GM19397 (cell line): ENCODE data around the gene SOX5.
"Not testable (repeated sequence)": the region's sequence is repeated elsewhere in the genome, so short reads cannot be mapped to it uniquely, and the experiment has no call there.

ENCODE experiments used
- ATAC-seq: cut with Tn5 transposase; IDR thresholded peaks from one replicate; pipeline ENCODE4 v1.9.1; 2021; ENCODE audit warnings: mild to moderate bottlenecking, moderate library complexity; ENCODE audit not compliant: unreplicated experiment

SOX5 gene

GRCh38 chr12:23555825-23556207, 393.7 kb downstream of the SOX5 start:
- no peak for ATAC-seq

DNA sequence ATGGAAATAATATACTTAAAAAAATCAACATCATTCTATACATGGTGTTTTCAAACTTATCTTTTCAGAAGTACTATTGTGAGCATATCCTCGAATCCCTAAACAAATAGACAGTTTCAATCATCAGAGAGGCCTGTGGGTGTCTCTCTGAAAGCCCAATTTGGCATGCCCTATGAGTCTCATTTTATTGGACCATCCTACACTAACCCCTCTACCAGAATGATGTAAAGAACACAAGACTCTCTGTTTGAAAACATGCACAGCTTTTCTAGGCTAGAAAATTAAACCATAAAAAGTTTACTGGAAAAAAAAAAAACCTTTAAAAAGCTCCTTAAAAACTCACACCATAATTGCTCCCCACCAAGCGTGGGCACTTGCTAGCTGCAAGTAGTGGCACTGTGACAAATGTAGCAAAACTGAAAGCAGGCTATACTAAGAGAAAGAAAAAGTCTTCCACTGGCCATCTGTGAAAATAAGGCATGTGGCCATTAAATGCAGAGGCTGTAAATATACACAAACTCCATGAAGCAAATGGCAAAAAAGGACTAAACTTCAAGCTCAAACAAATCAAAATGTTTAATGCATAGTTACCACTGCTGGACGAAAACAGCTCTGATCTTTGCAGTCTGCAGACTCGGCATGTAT, 394.2 kb downstream of the SOX5 start:
- ATAC-seq = no peak

DNA sequence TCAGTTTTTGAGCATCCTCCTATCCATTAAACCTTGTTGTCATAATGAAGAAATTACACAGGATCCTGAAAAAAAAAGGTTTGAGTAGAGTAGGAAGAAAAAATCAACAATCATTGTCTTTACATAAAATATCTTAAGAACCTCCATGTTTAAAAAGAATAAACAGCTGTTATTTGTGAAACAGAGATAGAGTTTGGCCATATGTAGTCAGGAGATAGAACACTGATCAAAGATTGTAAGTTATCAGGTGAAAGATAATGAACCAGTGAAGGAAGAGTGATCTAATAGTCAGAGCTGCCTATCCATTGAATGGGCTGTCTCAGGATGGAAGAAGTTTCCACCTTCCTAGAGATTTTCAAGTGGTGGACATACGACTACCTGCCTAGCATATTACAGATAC, 397.1 kb downstream of the SOX5 start:
- no peak for ATAC-seq

DNA sequence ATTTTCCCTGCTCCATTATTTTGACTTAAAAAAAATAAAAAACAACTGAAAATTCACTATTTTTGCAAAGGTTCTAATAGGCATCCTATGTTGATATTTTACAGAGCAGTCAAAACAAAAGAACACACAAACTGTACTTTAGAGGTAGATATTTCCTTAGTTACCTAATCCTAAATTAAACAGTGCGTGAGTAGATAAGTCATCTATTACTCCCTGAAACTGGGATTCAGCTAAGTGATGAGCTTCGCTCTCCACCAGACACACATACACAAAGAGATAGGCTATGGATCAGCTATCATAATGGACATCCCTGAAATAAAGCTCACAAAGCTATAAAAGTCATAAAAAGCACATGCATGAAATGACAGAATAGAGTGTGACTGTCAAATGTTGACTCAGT, 398.7 kb downstream of the SOX5 start:
- ATAC-seq = no peak

GRCh38 chr12:23548742-23549141, 400.7 kb downstream of the SOX5 start:
- ATAC-seq = no peak

DNA sequence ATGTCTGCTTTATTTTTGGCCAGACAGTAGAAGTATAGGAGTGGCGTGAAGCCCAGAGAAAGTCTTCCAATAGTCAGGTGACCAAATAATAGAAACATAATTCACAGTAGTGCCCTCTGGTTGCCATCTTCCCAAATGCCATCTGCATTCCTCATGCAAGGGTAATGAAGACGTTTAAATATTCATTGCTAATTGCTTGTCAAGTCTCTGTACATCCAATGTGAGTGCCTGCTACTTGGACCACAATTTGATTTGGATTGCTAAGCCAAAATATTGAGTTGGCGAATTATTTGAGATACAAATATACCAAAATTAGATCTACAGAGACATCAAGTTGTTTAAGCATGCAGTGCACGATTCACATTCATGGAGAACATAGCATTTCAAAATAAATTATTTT, 402.7 kb downstream of the SOX5 start:
- ATAC-seq = no peak

DNA sequence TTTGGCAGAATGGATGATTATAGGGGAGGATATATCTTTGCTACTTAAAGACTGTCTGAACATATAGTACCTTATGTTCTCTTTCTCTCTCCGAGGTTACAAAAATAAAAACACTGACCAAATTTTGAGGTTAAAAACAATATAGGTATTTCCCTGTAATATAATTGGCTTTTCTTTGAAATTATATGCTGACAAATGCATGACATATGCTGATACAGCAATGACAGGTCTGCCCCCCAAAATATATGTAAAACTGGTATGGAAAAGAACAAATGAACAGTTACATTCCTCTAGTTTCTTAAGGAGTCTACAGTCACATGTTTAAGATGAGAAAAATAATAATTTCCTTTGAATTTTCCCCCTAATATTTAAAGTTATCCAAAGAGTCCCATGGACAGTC, 405.7 kb downstream of the SOX5 start:
- ATAC-seq = no peak

- no peak for ATAC-seq
These were observed 407.3 kb downstream of the SOX5 start for GRCh38 chr12:23542187-23542586.

DNA sequence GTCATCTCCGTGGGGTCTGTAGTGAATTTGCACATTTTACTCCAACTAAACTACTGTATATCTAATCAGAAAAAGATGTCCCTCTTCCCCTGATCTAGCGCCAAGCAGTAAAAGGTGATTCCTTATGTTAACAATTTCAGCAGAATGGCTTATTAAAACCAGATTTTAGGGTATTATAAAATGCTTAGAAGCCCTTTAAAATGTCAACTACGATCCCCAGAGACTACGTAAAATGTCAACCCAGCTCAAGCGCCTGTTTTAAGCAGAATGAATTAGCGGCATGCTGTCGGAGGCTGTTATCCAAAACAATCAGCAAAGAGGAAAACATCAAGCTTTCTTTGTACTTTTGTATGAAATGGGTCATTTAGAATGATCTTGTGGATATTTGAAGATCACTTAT, 408.9 kb downstream of the SOX5 start:
- ATAC-seq = no peak

- no peak for ATAC-seq
These were observed 413.2 kb downstream of the SOX5 start for GRCh38 chr12:23536293-23536692.

DNA sequence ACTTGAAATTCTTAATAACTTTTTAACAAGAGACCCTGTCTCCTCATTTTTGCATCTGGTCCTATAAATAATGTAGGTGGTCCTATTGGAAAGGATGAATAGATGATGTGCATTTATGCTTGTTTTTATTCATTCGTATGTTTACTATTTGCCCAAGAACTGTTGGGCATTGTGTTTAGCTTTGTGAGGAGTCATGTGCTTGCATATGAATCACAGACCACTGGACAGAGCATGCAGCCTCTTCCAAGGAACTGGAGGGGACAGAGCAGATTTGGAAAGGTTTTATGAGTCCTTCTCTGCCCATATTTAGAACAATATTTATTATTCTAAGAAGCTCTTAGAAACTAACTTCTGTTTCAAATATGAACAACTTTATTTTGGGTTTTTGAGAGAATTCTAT, 414.0 kb downstream of the SOX5 start:
- ATAC-seq = no peak

GRCh38 chr12:23534196-23534595, 415.3 kb downstream of the SOX5 start:
- ATAC-seq = no peak

DNA sequence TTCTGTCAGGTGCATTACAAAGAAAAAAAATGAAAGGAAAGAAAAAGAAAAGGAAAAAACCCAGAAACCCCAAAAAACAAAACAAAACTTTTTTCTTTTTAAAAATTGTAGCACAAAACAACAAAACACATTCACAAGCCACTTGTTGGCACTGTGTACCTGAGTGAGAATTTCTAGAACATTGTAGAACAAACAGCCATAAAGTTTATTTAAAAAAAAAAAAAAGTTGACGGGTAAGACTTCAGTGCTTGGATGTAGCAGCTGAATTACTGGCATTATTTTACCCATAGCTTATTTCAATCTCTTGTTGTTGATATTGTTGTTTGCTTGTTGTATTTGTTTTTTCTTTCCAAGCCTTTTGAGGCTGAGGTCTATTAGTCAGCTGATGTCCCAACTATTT, 415.8 kb downstream of the SOX5 start:
- no peak for ATAC-seq

DNA sequence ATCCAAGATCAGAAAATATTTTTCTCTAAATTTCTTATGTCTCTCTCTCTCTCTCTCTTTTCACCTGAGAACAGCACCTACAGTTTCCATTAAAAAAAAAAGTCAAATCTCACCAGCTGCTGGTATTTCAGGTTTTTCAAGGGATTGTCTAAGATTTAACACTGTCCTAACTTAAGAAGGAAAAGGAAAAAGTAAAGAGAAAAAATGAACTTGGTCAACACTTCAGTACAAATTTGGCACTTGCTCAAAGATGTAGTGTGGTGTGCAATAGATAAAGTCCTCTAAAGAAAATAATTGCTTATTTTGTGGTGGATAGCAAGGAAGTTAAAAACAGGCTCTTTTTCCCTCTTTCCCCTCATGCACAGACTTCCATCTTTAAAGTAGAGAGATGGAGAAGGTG, 416.2 kb downstream of the SOX5 start:
- no peak for ATAC-seq

GRCh38 chr12:23528316-23528715, 421.2 kb downstream of the SOX5 start:
- ATAC-seq = no peak

- no peak for ATAC-seq
These were observed 423.9 kb downstream of the SOX5 start for GRCh38 chr12:23525450-23526072.

DNA sequence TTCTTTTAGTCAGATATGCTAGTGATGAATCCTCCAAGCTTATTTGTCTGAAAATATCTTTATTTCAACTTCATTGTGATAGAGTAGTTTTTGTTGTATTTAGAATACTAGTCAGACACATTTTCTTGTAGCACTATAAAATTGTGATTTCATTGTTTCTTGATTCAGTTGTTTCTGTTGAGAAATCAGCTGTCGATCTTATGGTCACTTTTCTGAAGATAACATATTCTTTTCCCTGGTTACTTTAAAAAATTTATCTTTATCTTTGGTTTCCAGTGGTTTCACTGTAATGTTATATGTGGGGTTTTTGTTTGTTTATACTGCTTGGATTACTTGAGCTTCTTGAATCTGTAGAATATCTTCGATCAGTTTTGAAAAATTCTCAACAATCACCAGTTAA, 426.1 kb downstream of the SOX5 start:
- no peak for ATAC-seq

GRCh38 chr12:23519444-23519843, 430.0 kb downstream of the SOX5 start:
- ATAC-seq = not testable (repeated sequence)

GRCh38 chr12:23515785-23516184, 433.7 kb downstream of the SOX5 start:
- ATAC-seq = not testable (repeated sequence)

- no peak for ATAC-seq
These were observed 439.0 kb downstream of the SOX5 start for GRCh38 chr12:23510484-23510883.

DNA sequence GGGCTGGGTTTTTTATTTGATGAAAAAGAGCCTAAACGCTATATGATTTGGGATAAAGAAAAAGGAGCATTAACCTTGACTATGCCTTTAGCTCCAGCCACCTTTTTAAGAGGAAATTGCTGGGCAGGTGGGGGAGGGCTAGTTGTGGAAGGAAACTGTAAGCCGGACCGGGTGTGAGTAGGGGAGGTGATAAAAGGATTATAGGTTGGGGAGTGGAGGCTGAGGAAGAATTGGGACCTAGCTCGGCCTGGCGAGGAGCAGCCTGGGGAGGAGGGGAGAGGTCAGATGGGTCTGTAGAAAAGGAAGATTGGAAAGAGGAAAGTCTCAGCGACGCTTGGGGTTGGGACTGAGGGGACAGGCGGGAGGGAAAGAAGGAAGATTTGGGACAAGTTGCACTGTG, 439.6 kb downstream of the SOX5 start:
- ATAC-seq = not testable (repeated sequence)

GRCh38 chr12:23507785-23508184, 441.7 kb downstream of the SOX5 start:
- ATAC-seq = not testable (repeated sequence)

DNA sequence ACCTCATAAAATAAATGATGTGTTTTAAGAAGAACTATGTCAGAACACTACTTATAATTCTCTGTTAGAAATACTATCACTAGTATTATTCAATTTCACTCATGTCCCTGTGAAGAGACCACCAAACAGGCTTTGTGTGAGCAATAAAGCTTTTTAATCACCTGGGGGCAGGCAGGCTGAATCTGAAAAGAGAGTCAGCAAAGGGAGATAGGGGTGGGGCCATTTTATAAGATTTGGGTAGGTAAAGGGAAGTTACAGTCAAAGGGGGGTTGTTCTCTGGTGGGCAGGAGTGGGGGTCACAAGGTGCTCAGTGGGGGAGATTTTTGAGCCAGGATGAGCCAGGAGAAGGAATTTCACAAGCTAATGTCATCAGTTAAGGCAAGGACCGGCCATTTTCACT, 443.7 kb downstream of the SOX5 start:
- ATAC-seq = not testable (repeated sequence)
